Neural cell (in vitro differentiated cells): Measurements from ENCODE around the gene NPFFR1. TPM values are rescaled to one million over a fixed set of nuclear protein-coding genes. Genes with fewer than 3 reads are reported as not detected.

Experiments
- H2AFZ ChIP-seq: fragments of 200-600, 300-800 bp; sonication (generic), shearing (Covaris generic); 2 replicates; pipeline ENCODE4 v1.6.0; 2014; ENCODE audit warnings: low read depth, mild to moderate bottlenecking, antibody characterized with exemption, low read length, moderate library complexity
- H3F3A ChIP-seq: fragments of 200-600 bp; shearing (Covaris generic); 2 replicates; pipeline ENCODE4 v1.6.1; 2016; ENCODE audit warnings: mild to moderate bottlenecking, moderate library complexity, mixed read lengths, antibody characterized with exemption, low read length; ENCODE audit not compliant: insufficient read depth, poor library complexity, severe bottlenecking
- H3K27ac ChIP-seq: fragments of 200-600, 300-800 bp; sonication (generic), shearing (Covaris generic); 2 replicates; pipeline ENCODE4 v1.5.1; 2014; ENCODE audit warnings: mild to moderate bottlenecking, low read length, moderate library complexity
- H3K27me3 ChIP-seq: fragments of 300-800, 200-600 bp; sonication (generic), shearing (Covaris generic); 2 replicates; pipeline ENCODE4 v1.6.0; 2014; ENCODE audit warnings: mild to moderate bottlenecking, low read depth, low read length, moderate library complexity; ENCODE audit not compliant: insufficient read depth
- H3K36me3 ChIP-seq: fragments of 300-800, 200-600 bp; sonication (generic), shearing (Covaris generic); 2 replicates; pipeline ENCODE4 v1.5.1; 2014; ENCODE audit warnings: mild to moderate bottlenecking, antibody characterized with exemption, low read length, moderate library complexity; ENCODE audit not compliant: insufficient read depth
- H3K4me2 ChIP-seq: fragments of 300-800, 200-600 bp; sonication (generic), shearing (Covaris generic); 2 replicates; pipeline ENCODE4 v1.6.0; 2014; ENCODE audit warnings: mild to moderate bottlenecking, low read length
- H3K4me3 ChIP-seq: fragments of 300-800, 200-600 bp; sonication (generic), shearing (Covaris generic); 2 replicates; pipeline ENCODE4 v1.5.1; 2014; ENCODE audit warnings: mild to moderate bottlenecking, low read length, moderate library complexity
- H3K79me2 ChIP-seq: fragments of 200-600 bp; shearing (Covaris generic); replicated peaks from 2 replicates; pipeline ENCODE4 v1.6.0; 2014; ENCODE audit warnings: mild to moderate bottlenecking, low read length, moderate library complexity; ENCODE audit not compliant: insufficient read depth
- H3K9ac ChIP-seq: fragments of 300-800, 200-600 bp; sonication (generic), shearing (Covaris generic); 2 replicates; pipeline ENCODE4 v1.6.1; 2016; ENCODE audit warnings: mild to moderate bottlenecking, low read length, mixed read lengths
- H3K9me2 ChIP-seq: fragments of 200-600 bp; shearing (Covaris generic); 2 replicates; pipeline ENCODE4 v1.6.1; 2016; ENCODE audit warnings: mild to moderate bottlenecking, low read length, mixed read lengths; ENCODE audit not compliant: insufficient read depth
- H3K9me3 ChIP-seq: fragments of 200-600, 300-800 bp; sonication (generic), shearing (Covaris generic); 2 replicates; pipeline ENCODE4 v1.6.1; 2016; ENCODE audit warnings: mild to moderate bottlenecking, mixed run types, low read length, moderate library complexity, mixed read lengths
- H4K20me1 ChIP-seq: fragments of 200-600 bp; shearing (Covaris generic); 2 replicates; pipeline ENCODE4 v1.6.1; 2016; ENCODE audit warnings: mild to moderate bottlenecking, mixed run types; ENCODE audit not compliant: insufficient read depth
- EP300 ChIP-seq: fragments of 450-650 bp; conservative IDR thresholded peaks from 2 replicates; pipeline ENCODE4 v1.6.1; 2014; ENCODE audit warnings: antibody characterized with exemption, mild to moderate bottlenecking, moderate library complexity; ENCODE audit not compliant: poor library complexity, severe bottlenecking
- EZH2 ChIP-seq: fragments of 200-600, 300-800 bp; shearing (Covaris generic), sonication (generic); IDR thresholded peaks from 2 replicates; pipeline ENCODE4 v1.6.1; 2014; ENCODE audit warnings: antibody characterized with exemption, low read length, borderline replicate concordance, mild to moderate bottlenecking; ENCODE audit not compliant: insufficient read depth, poor library complexity, severe bottlenecking
- MXI1 ChIP-seq: fragments of 450-650 bp; conservative IDR thresholded peaks from 2 replicates; pipeline ENCODE4 v1.6.1; 2014; ENCODE audit warnings: antibody characterized with exemption, mild to moderate bottlenecking; ENCODE audit not compliant: poor library complexity, severe bottlenecking
- POLR2AphosphoS5 ChIP-seq: IDR thresholded peaks from 2 replicates; pipeline ENCODE4 v1.6.1; 2012
- RAD21 ChIP-seq: fragments of 450-650 bp; conservative IDR thresholded peaks from 2 replicates; pipeline ENCODE4 v1.6.1; 2014; ENCODE audit warnings: antibody characterized with exemption, mild to moderate bottlenecking, moderate library complexity
- REST ChIP-seq: IDR thresholded peaks from 2 replicates; pipeline ENCODE4 v1.6.1; 2012; ENCODE audit warnings: borderline replicate concordance
- SMC3 ChIP-seq: fragments of 450-650 bp; conservative IDR thresholded peaks from 2 replicates; pipeline ENCODE4 v1.6.1; 2014; ENCODE audit warnings: antibody characterized with exemption, mild to moderate bottlenecking, moderate library complexity; ENCODE audit not compliant: poor library complexity
- TAF1 ChIP-seq: IDR thresholded peaks from 2 replicates; pipeline ENCODE4 v1.6.1; 2012; ENCODE audit warnings: low read depth
- polyA plus RNA-seq: library from polyadenylated mRNA; depleted of rRNA; stranded (reverse); fragments of >200 nt; gene quantifications from 2 replicates; pipeline ENCODE4 v1.2.3, GENCODE V29; 2014
- TF ChIP-seq, protein P1 (sequence below): fragments of 450-650 bp; IDR thresholded peaks from 2 replicates; pipeline ENCODE4 v1.5.1; 2014; ENCODE audit warnings: antibody characterized with exemption, mild to moderate bottlenecking, moderate library complexity; ENCODE audit not compliant: poor library complexity, severe bottlenecking

Gene NPFFR1
- polyA plus RNA-seq, 1 donor from 2014 or later = 0.07 TPM

GRCh38 chr10:70323138-70323696, 39.4 kb upstream of the NPFFR1 start:
- no peak overlapping the region for H3K27ac ChIP-seq
- H3K79me2 ChIP-seq = no peaks in the 10 kb centered on the region
- H3F3A ChIP-seq = no peaks in the 10 kb centered on the region
- H2AFZ ChIP-seq = no peak overlapping the region
- no peaks in the 10 kb centered on the region for H4K20me1 ChIP-seq
- H3K9me2 ChIP-seq = no peaks in the 10 kb centered on the region
- no peaks in the 10 kb centered on the region for H3K9me3 ChIP-seq
- H3K4me2 ChIP-seq = no peak overlapping the region
- H3K4me3 ChIP-seq = no peak overlapping the region
- H3K9ac ChIP-seq = no peak overlapping the region
- H3K36me3 ChIP-seq = no peaks in the 10 kb centered on the region
- H3K27me3 ChIP-seq = no peaks in the 10 kb centered on the region
- TF ChIP-seq POLR2AphosphoS5 = no peak
- no peak for TF ChIP-seq TAF1
- TF ChIP-seq, protein P1, sequence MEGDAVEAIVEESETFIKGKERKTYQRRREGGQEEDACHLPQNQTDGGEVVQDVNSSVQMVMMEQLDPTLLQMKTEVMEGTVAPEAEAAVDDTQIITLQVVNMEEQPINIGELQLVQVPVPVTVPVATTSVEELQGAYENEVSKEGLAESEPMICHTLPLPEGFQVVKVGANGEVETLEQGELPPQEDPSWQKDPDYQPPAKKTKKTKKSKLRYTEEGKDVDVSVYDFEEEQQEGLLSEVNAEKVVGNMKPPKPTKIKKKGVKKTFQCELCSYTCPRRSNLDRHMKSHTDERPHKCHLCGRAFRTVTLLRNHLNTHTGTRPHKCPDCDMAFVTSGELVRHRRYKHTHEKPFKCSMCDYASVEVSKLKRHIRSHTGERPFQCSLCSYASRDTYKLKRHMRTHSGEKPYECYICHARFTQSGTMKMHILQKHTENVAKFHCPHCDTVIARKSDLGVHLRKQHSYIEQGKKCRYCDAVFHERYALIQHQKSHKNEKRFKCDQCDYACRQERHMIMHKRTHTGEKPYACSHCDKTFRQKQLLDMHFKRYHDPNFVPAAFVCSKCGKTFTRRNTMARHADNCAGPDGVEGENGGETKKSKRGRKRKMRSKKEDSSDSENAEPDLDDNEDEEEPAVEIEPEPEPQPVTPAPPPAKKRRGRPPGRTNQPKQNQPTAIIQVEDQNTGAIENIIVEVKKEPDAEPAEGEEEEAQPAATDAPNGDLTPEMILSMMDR = no peak
- TF ChIP-seq REST = no peak
- TF ChIP-seq SMC3 = no peak
- TF ChIP-seq EZH2 = no peak
- TF ChIP-seq RAD21 = no peak
- no peak for TF ChIP-seq MXI1
- no peak for TF ChIP-seq EP300

DNA sequence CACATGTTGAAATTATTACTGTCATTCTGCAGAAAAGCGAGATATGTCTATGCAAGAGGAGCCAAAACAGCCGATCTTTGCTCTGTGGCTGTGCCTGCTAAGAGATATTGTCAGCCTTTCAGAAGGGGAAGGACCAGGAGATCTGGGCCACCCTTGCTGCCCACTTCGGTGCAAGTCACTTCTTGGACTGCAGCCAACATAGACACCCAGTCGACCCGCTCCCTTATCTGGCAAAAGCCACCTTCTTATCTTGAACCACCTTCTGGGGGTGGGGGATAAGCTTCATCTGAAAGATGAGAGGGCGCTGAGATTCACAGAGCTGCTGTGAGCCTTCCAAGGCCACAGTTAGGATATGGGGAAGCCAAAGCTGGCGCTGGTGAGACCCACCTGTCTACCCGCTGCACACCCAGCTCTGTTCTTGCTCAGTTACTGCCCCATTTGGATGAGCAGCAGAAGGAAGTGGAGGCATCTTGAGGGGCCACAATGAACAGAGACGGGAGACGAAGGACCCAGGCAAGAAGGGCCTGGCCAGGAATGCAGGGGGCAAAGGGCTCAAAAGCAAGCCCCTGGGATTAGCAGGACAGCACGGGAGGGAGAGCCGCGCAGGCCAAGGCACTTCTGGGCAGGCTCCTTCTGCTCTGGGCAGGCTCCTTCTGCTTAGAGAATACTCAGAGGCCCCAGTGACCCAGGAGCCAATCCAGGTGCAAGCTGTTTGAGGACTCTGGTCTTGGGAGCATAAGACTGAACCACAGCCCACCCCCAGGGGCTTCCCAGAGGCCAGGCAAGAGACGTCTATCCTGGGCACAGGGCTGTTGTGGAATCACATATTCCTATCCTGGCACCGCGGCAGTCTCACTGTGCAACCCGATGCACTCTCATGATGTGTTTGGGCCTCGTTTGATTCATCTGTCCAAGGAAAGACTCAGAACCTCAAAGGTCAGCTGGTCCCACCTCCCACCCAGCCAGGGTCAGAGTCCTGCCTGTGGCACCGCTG, 38.4 kb upstream of the NPFFR1 start:
- no peak overlapping the region for H3K27ac ChIP-seq
- H4K20me1 ChIP-seq = no peaks in the 10 kb centered on the region
- no peaks in the 10 kb centered on the region for H3K9me3 ChIP-seq
- no peaks in the 10 kb centered on the region for H3K27me3 ChIP-seq
- no peaks in the 10 kb centered on the region for H3F3A ChIP-seq
- H3K9ac ChIP-seq = no peak overlapping the region
- no peaks in the 10 kb centered on the region for H3K36me3 ChIP-seq
- TF ChIP-seq EZH2 (no peak), RAD21 (no peak), MXI1 (no peak), SMC3 (no peak), REST (no peak), POLR2AphosphoS5 (no peak), EP300 (no peak), TAF1 (no peak)
- TF ChIP-seq, protein P1 = no peak
- no peaks in the 10 kb centered on the region for H3K79me2 ChIP-seq
- H3K4me3 ChIP-seq = no peak overlapping the region
- no peak overlapping the region for H2AFZ ChIP-seq
- no peaks in the 10 kb centered on the region for H3K9me2 ChIP-seq
- no peak overlapping the region for H3K4me2 ChIP-seq
